Stimulated activated CD4-positive, alpha-beta T cell treated with anti-CD3 and anti-CD28 coated beads, Interleukin-4, amount 100 ng/mL, for 1 hour (primary cell): ENCODE results near the gene OPN5.

Experiments used
- DNase-seq: peaks from one replicate; pipeline ENCODE4 v3.0.0-alpha.2; 2020

The OPN5 gene

DNA sequence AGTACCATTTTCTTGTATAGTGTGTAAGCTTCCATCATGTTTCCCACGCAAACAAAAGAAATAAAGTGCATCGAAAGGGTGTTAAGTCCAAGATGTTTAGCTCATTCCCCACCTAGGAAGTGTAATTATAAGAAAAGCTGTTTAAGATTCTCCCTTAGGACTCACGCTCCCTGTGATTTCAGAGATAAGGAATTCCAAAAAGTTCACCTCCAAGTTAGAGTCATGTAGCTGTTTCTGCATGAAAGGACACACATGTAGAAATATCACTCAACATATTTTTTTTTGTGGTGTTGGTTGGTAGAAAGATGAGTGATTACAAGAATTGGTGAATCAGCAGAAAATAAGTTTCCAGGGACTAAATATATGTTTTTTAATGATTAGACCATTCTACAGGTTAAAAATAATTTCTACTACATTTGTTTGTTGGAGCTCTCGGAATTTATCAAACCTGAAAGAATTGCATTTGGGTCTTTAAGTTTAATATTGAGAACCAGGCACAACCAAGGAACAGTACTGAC is 10.4 kb downstream of the OPN5 start:
- no peak for DNase-seq

DNA sequence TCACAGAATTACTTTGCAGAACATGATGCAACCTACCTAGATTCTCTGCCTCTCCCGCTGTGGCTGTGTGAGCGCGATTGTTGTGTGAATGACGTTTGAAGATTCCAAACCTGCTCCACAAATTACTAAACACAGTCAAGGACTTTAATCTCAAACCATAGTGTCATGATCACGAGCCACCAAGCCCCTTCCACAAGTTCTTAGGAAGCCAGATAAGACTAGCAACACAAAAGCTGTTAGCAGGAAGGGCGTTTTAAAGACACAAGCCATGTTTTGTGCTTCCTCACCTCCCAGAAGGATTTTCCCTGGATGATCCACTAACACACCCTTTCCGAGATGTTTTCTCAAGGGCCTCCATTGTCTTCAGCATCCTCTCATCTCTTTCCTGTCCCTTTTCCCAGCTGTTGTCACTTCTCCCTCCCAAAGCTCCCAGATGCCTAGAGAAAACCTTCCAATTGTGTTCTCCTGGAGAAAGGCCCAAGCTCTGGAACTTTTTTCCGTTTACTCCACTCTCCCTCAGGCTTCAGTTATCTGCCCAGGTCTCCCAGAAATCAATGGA is 12.8 kb downstream of the OPN5 start:
- no peak for DNase-seq

DNA sequence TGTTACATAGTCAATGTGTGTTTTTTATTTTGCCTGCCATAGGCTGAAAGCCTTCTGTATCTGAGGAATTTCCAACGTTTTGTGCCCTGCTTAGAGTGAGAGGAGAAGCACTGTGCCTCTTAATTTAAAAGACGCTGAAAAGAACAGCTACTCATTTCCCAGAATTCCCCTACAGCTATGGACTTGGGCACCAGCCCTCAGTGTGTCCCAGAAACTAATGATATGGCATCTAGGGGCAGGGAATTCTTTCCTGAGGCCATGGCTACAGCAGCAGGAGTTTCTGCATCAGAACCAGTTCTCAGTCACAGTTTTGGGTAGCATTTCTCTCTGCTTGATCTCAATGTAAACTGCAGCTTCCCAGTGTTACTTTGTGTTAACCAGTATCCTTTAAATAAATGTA is 20.2 kb downstream of the OPN5 start:
- DNase-seq, result no peak

DNA sequence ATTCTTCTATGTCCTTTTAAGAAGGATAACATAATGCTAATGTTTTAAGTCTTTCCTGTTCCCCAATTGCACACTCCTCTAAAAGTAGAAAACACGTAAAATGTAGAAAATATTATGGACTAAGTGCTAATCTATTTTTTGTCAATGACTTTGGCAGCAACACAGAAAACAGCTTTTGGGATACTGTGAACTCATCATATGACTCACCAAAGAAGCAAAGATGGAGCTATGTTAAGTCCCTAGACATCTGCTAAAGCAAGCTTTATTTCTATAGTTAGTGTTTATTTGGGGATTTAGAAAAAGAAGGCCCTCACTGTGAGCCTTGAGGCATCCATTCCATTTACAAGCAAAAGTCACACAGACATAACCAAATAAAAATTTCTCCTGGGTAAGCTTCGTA is 23.0 kb downstream of the OPN5 start:
- DNase-seq, result no peak

DNA sequence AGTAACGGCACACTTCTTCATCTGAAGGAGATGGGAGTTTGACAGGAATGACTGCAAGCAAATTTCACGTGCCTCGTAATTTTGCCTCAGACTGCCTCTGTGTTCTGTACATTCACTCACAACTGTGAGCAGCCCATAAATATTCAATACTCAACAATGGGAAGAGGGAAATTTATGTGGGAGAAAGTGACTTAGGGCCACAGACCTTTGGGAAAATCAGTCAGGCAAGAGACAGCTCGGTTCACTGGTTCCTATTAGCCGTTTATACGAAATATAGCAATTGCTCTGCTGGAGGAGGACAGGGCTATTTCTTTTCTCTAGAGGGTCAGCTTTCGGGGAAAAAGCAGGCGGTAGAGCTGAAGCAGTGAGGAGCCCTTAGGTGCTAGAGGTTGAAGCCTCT is 28.0 kb downstream of the OPN5 start:
- DNase-seq, result no peak

DNA sequence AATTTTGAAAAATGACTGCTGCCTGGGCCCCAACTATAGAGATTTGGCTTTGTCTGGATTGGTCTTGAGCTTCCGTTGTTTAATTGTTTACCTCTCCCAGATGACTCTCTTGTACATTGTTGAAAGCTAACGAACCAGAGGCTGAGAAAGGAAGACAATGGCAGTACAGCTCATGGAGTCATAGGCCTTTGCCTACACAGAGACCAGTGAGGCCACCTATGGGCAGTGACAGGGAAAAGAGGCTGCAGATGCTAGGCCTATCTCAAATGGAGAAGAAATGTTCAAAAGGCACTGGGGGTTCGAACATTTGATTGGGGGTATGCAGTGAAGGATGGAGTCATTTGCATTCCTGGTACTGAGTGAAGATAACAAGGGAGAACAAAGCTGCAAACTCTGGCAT is 29.1 kb downstream of the OPN5 start:
- no peak for DNase-seq

DNA sequence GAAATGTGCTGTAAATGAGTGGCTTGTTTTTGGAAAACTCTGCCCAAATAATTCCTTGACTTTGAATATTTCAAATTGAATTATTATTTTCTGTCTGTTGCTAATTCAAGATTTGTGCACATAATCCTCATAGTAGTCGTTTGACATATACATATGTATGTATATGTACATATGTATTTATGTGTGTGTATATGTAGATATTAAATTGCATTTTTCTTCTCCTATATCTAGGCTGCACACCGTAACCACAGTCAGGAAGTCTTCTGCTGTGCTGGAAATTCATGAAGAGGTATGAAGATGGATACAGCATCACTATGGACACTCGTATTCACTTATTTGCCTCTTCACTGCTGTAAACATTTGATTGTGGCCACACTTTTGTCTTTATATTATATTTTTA is 29.6 kb downstream of the OPN5 start:
- no peak for DNase-seq

DNA sequence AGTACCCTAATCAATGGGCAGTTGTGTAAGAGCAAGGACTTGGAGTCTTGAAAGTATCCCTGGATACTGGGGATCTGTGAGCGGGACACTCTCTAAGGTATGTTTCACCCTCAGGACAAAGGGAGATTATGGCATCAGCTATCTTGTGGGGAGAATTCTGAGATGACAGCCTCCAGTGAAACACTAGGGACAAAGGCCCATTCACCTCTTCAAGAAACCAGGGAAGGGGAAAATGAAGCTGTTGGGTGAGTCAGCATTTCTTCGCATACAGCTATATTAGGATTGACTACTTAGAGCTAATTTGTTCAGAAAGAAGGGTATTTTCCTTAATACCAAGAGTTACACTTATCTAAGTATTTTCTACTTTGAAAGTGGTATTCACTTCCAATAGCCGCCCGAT is 35.9 kb downstream of the OPN5 start:
- no peak for DNase-seq

DNA sequence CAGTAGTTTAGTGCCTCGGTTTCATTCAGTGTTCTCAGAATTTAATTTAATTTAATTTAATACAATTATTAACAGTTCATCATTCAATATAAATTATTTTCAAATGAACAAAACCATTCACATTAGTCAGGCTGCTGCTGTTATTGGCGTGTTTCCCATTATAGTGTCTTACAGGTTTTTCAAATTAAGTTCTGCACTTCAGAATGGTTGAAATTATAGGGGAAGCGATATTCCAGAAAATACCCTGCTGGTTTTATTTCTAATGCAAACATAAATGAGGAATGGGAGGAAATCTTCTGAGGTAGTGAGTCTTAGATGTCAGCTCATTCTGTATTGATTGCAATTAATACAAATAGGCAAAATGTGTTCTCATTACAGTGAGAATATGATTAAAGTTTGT is 37.6 kb downstream of the OPN5 start:
- DNase-seq, result no peak

DNA sequence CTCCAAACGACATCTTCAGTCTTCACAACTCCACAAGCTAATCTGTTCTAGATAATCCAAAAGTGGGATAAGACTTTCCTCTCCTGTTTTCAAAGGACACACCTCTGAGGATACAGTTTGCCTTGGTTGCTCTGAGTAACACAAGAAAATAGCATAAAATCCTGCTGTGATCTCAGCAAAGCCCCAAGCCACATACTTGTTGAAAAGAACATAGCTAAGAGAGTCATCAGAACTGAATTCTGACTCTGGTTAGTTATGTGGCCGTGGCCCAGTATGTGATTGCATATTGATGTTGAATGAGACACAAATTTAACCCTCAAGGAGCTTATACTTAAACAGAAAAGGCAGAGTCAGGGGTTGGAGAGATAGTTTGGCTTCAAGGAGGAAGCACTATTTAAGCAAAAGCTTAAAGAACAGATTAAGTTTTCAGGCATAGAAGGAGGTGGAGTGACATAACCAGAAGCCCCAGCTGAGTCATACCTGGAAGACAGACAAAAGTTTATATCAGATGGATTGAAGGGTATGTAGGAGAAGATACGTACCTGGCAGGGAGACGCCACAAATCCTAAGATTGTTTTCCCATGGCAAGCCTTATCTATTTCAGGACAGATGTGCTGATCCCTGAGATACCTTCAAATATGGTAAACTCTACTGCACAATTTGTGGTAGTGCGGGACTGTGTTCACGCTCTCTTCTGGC is 41.2 kb downstream of the OPN5 start:
- DNase-seq, result no peak

DNA sequence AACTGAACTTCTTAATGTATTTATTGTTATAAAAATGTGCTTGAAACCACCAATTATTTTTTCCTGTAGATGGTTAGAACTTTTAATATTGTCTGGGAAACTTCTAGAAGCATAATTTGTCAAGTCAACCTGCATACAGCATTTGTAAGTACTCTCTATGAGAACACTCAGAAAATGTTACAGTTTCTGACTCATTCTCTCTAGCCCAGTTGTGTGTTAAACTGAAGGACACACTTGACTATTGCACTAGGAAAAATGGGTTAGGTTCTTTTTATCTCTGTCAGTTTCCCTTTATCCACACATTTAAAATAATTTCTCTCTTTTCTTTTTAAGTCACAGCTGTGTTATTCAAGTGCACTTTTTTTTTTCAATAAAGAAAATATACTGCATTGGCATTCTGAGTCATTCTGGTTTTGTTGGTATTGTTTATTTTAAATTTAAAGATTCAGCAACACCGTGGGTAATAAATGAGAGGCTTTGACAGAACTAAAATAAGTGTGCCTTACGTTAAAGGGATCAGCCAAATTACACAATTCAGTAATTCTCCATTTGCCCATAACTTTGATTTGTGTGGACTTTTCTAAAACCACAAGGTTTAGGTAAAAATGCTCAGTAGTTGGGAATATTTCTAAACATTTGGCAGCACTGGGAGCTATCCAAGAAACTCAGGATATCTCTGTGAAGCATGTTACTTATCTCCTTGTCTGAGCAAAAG is 50.7 kb downstream of the OPN5 start:
- no peak for DNase-seq

DNA sequence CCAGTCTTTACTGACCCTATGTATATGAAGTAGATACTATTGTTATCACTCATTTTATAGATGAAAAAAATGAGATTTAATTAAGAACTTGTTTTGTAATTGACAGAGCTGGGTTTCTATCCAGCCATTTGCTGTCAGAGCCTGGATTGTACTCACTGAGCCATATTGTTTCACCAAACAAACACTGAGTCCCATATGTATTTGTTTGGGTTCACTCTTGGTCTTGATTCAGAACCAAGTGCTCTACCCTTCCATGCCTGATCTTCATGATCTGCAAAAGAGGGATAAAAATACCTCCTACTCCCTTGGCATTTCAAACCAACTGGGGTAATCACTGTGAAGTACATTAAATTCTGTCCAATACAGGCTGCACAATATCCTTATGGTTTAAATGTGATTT is 52.4 kb downstream of the OPN5 start:
- DNase-seq, result no peak

DNA sequence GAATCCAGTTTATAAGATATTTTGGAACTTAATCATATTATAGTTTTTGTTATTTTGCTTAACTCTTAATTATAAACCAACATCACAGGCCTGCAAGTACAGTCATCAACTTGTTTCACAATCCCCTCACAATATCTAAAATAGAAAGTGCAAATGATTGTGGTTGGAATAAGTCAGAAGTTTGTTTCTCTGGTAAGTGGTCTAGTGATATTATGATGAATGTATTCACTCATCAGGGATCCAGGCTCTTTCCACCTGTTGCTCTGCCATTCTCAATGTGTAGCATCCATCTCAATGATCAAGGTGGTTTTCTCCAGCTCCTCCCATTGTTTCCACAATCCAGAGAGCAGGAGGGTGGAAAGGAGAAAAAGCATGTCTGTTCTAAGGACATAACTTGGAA is 54.2 kb downstream of the OPN5 start:
- DNase-seq, result no peak

DNA sequence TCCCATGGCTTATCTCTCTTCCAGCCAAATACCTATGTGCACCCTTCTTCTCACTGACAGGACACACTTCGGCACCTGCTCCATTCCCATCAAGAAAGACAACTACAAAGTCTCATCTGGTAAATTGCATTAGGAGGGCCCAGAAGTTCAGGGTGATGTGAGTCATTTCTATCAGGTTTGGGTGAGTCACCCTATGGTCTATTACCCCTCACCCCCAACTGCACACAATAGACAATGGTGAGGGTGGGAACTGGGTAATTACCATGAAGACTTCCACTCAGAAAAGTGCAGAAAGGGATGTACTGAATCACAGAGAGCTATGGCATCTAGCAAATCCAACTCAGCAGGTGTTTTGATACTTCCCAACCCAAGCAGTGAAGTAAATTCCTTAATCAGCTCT is 54.8 kb downstream of the OPN5 start:
- DNase-seq, result no peak

DNA sequence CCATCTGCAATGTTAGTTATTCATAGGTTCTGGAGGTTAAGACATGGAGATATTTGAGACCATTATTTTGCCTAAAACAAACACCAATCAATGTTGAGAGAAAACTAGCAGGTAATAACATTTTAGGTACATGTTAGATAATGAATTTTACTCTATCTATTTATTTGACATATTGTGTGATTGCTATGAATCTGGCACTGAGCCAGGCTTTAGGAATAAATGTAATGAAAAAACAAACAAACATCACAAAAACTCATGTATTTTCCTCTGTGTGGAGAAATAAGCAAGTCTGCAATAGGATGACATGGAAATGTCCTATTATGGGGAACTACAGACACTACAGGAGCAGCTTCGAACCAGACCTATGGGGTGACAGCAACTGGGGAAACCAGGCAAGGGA is 57.8 kb downstream of the OPN5 start:
- no peak for DNase-seq

DNA sequence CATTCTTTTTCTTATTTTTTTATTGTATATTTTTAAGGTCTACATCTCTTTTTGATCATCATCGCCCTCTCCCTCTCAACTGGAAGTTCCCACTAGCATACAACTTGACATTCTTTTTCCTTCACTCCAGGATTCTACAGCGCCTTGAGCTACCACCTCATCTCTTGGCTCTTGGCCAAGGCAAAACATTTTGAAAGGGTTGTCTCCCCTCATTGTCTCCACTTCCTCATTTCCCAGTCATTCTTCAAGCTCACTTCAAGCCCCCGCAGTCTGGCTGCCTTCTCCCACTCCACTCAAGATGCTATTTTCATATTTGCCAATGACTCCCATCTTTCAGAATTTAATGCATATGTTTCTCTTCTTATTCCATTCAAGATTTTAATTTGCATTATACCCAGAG is 63.0 kb downstream of the OPN5 start:
- DNase-seq, result no peak

DNA sequence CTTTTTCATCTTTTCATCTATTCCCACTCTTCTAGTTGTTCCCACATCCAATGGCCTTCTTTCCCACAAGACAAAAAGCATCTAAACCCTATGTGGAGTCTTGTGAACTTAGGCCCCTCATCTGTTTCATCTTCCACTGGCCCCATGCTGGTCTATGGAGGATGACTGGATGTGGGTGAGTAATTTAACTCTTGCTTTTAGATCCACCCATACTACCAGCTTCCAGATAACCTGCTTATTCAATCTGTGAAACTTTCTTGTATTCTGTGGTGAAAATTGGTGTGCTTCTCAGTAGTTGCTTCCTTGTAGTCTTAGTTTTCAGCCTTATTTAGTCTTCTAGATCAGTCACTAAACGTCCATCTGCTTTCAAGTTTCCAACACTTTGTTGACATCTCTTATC is 64.9 kb downstream of the OPN5 start:
- no peak for DNase-seq

DNA sequence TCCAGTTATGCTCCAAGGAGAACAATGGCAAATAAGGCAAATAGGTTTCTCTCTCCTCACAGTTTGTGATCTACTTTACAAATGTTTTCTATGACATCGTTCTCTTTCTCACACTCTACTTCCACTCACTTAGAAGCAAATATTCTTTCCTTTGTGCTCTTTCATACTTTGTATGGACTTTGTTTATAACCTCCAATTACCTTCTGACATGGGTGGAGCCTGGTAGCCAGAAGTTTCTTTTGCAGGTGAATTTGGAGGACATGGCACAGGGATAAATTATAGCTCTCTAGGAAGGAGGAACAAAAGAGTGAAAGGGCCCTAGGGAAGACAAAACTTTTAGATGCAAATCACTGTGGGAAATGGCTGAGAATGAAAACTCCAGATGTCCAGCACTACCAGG is 69.3 kb downstream of the OPN5 start:
- DNase-seq, result no peak

DNA sequence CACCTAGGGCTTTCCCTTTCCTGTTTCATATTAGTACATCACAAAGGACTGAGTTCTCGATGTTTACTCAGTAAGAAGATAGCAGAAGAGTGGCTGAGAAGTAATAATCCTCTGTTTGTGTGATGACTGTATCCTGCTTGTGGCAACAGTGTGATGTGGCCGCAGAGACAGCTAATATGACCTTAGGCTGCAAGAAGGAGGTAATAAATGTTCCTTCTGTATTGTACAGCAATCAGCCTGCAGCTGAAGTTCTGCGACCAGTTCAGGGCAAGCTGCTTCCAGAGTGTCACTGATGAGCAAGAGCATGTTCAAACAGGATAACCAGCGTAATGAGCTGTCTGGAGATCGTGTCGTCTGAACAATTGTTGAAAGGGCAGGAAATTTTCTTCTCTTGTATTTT is 70.9 kb downstream of the OPN5 start:
- DNase-seq, result no peak

DNA sequence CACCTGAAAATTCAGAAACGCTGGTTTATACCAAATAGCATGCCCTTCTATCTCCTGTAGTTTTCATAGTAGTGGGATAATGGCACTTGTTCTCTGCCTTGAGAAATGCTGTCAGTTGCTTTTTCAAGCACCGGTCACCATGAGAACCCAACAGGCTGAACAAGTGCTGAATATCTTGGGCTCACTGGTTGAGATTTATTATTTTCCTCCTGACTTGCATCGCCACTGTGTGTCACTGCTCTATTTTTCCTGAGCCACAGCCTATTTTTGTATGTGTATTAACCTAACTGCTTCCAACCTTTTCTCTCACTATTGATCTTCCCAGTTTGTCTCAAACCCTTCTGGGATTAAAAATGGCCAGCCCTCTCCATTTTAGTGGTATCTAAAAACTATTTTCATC is 71.9 kb downstream of the OPN5 start:
- DNase-seq, result no peak

DNA sequence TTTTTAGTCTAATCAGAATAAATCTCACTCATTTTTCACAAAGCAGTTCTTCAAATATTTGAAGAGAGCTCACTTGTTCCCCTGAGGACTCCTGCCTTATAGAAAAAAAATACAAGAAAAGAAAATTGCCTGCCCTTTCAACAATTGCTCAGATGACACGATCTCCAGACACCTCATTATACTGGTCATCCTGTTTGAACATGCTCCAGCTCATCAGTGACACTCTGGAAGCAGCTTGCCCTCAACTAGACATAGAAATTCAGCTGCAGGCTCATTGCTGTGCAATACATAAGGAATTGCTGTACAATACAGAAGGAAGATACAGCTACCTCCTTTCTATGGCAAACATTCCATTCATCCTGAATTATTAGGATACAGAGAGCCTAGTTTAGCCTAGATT is 73.1 kb downstream of the OPN5 start:
- DNase-seq, result no peak

DNA sequence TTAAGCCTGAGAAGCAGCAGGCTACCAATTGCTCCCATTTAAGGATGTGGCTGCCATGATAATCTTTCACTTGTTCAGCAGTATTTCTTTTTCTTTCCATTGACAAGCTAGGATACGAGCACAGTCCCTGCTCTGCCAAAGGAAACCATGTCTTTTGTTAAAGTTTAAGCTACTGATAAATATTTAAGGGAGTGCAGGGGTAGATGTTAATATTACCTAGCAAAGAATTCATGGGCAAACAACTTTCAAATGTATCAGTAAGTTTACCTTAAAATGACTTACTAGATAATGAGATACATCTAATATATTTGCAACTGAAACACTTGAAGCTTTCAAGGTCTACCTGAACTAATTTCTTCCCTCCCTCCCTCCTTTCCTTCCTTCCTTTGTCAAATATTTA is 77.3 kb downstream of the OPN5 start:
- DNase-seq, result no peak

DNA sequence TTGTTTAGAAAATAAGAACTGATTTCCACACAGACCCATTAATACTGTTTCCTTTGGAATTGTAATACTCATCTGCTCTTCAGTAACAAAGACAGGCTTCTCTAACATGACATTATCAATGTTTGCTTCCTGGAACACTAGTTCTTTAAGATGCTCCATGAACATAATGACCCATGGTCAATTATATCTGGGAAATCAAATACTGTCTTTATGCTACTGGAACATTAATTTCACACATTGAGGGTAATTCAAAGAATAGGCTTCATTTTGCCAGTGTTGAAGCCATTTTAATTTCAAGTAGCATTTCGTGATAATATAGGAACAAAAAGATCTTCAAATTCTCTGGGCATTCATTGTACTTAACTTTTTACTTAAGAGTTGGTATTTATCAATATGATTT is 80.9 kb downstream of the OPN5 start:
- DNase-seq, result no peak

DNA sequence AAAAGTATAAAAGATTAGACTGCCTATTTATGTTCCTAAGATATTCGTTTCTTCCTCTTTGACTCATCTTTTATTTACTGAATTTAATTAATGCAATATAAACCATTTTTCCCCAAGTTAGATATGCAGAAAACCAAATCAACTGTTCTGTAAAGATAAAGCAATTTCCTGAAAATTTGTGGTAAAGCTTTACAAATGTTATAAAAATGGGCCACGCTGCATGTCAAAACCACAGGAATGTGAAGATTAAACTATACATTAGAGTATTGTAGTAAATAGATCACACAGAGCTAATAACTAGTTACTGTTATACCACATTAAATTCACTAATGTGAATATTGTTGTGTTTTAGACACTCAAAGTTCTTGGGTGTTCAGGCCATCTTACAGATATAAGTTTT is 83.4 kb downstream of the OPN5 start:
- DNase-seq, result no peak

DNA sequence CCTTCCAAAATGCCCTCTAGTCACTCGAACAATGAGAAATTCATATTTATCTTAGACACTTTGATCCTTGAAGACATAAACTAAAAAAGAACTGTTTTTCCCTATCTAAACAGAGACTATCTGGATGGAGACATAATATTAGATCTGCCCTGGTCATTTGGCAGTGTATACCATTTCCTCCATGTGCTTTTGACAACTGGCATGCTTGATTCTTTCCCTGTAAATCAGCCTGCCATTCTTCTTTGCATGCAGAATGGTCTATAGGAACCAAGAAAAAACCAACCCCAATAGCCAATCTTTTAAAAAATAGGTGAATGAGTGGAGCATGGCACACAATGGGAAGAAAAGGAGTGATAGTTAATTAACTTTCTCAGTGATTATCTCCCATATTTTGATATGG is 93.8 kb downstream of the OPN5 start:
- no peak for DNase-seq
